SK-N-DZ (cell line): ENCODE results near the gene SENP3.
"Not testable (repeated sequence)": the region's sequence is repeated elsewhere in the genome, so short reads cannot be mapped to it uniquely, and the experiment has no call there.

Experiments used
- DNase-seq: peaks from one replicate; pipeline ENCODE4 v3.0.0-alpha.2; 2015; ENCODE audit warnings: low spot score
- small RNA-seq, 2 experiments: library from RNA; depleted of rRNA; stranded (forward); fragments of <200 nt; gene quantifications; one replicate each; pipeline ENCODE3, GENCODE V24; 2014

Gene SENP3

DNA sequence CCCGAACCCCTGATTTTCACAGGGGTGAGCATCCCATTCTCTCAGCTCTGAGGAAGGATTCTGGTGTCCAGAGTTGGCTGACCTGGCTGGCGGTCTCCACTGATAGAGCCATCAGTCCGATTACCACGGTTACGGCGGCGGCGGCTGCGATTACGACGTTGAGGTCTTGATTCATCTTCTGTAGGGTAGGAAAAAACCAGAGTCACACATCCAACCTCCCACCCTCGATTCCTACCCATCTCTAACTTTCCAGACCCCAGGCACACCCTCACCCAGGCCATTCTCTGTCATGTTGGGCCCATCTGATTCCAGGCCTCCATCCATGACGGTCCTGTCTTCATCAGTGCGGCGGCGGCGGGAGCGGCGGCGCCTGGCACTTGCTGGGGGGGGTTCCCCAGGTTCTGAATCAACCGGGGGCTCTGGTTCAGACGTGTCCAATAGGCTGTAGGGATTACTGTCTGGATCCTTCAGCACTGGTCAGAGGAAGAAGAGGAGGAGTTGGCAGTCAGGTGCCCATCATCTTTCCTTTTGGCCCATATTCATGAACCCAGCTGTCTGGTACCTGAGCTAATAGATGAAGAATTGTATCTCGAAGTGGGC, 30.8 kb downstream of the SENP3 start:
- DNase-seq, result no peak

DNA sequence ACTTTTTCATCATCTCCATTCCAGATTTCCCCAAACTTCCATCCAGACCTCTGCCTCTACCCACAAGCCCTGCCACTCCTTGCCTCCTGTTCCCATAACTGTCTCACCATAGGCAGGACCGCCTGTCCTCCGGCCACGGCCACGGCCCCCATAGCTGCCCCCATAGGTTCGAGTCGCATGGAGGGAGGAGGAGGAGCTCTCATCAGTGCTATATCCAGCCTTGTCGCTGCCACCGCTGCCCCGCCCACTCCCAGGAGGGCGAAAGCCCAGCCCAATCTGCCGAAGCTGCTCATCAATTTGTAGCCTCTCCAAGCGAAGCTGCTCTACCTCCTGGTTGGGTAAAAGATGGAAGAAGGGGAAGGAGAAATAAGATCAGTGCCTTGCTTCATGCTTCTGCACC, 31.6 kb downstream of the SENP3 start:
- DNase-seq, result no peak

DNA sequence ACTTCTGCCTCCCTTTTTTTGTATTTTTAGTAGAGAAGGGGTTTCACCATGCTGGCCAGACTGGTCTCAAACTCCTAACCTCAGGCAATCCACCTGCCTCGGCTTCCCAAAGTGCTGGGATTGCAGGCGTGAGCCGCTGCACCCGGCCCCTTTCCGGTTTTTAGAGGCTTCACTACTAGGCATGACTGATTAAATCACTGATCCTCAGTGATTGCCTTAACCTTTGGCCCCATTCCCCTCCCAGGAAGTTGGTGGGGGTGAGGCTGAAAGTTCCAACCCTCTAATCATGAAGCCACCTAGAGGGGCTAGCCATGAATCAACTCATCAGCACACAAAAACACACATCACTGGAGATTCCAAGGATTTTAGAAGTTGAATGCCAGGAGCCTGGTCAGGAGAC, 35.8 kb downstream of the SENP3 start:
- DNase-seq, result not testable (repeated sequence)

DNA sequence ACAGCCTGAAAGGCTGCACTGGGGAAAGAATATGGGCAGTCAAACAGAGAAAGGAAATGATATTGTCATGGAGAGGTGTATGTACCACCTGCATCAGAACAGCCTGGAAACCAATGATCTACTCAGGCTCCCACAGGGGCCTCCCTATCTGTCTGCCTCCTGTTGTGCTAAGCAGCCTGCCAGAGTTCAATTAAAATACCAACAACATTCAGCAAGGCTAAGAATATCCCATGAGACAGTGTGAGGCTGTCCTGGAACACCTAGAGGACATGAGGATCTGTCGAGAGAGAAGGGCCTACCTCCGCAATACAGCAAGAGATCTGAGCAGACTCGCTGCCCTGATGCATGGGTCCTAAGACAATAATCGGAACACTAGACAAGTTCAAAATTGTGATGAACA, 44.6 kb downstream of the SENP3 start:
- no peak for DNase-seq

DNA sequence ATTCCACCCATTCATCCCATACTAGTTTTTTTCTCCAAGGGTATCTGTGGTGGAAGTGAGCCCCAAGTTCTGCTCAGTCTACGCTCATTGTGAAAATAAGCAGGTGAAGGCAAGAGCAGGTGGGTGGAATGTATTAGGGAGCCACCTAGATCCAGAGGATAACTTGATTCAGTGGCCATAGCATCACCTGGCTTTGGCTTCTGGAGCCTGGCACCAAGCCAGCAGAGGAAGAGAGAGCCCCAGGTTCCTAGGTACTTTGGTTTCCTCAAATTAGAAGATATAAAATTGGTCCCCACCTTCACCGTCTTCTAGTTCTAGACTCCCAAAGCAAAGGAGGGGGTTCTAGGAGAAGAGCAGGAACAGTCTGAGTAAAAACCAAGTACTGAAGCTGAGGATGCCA, 48.9 kb downstream of the SENP3 start:
- no peak for DNase-seq

DNA sequence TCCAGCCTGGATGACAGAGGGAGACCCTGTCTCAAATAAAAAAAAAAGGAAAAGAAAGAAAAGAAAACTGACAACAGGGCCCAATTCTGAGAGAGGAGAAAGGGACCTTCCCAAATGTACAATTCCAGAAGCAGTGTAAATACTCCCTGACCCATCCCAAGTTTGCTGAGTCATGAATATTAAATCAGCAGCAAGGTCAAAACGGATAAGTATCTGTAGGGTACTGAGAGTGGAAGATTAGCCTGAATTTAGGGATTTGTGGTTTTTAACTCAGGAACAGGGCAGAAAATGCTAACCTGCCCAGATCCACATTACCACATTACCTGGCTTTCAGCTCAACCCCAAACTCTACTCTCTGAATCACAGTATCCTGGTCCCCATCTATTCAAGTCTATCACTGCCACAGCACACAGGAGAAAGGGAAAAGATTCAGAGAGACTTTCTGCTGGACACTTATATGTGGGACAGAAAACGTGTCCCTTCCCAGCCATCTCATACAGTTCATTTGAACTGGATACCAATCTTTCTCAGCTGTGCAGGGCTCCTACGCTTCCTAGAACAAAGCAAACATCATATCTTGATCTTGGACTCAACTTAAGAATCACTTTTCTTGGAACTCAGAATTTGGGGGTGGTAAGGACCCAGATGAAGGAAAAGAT, 50.0 kb downstream of the SENP3 start:
- no peak for DNase-seq

DNA sequence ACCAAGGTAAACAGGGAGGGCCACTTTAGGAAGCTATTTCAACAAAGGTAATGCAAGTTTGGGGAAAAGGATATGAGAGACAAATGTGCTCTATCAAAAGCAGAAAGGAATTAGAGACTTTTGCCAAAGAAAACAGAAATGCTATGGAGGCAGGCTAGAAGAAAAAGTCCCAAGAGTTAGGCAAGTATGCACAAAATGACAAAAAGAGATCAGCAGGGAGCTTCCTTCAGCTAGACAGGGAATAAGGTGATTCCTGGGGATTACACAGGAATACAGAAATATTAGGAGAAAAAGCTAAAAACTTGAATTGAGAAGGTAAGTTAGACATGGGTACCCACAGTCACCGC, 50.5 kb downstream of the SENP3 start:
- DNase-seq, result no peak

DNA sequence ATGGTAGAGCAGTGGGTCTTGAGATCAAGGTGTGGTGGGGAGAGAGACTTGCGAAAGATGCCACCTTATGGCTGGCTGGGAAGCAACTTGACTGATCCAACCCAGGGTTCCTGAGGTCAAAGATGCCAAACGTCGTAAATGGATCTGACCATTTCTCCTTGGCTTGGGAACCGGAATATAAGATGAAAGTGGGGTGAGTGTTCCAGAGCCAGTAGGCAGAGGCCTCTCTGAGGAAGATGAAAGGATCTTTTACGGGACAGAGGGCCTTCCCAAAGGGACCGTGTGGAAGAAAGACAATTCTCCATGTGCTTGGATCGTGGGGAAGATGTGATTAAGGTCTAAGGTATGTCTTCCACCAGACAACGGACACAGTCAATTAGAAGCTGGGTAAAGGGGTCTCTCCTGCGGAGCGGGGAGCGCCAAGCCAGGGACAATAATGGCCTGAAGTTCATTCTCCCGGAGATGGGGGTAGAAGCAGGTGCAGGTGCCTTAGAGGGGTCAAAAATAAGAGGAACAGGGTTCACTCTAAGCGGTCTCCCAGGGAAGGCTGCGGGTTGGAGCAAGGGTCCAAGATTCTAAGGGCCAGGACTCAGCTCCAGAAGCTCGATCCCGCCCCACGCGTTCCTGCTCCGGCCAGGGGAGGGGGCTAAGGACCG, 52.2 kb downstream of the SENP3 start:
- DNase-seq, result no peak

DNA sequence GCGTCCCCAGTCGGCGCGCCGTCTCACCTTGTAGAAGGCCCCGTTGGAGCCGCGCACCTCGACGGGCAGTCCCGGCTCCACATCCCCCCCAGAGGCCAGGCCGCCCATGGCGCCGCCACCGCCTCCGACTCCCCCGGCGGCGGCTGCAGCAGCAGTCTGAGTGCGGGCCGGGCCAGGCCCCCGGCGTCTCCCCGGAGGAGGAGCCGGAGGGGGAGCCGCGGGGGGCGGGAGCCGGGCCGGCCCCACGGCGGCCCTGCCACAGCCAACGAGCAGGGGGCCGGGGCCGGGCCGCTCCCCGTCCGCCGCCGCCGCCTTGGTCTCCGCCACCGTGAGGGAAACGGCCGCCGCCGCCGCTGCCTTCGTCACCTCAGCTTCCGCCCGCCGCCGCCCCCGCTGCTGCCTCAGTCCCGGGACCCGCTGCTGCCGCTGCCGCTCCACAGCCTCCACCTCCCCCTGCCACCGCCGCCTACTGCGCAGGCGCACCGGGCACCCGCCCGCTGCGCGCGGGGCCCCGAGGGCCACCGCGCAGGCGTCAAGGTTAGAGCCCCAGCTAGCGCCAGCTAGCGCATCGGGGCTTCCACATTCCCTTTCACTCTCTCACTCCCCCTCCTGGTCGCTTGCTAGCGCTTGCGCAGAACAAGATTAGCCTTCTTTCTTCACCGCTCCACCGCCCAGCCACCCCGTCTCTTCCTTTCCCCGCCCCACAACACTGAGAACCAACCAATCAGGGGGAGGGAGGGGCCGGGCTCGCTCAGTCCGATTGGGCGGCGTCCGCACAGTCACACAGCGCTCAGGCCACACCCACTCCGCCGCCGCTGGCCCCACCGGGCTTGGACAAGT, 52.9 kb downstream of the SENP3 start, which contains the start of gene FXR2:
FXR2 (minus strand) TSS at position 473 of the 840 bp plus-strand sequence; CDS start at position 108, 365 bp downstream.
- DNase-seq, result peak; percentile 100

DNA sequence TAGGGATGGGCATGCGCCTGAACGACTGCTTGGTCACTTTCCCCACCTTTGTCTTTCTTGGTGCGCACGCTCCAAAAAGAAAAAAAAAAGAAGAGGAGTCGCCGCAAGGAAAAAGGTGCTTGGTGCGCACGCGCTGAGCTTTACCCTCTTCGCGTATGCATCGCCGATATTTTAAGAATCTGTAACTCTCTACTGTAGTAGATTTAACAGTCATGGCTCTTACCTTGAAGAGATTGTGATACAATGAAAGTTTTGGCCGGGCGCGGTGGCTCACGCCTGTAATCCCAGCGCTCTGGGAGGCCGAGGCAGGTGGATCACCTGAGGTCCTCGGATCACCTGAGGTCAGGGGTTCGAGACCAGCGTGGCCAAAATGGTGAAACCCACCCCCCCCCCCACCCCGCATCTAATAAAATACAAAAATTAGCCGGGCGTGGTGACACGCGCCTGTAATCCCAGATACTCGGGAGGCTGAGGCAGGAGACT, 53.6 kb downstream of the SENP3 start:
- no peak for DNase-seq

DNA sequence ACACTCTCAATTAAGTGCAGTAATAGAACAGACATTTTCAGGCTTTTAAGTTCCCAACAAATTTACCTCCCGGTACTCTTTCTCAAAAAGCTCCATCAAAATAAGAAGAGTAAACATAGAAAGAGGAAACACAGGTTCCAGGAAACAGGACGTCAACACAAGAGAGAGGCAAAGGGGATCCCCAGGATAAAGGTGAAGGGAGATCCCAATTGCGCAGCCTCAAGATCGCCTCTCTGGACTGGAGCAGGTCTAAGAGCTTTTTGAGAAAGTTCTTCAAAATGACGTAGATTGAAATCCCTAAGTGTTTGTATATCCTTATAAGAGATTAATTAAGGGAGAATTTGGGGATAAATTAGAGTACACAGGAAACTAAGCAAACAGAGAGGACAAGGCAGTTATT, 56.9 kb downstream of the SENP3 start:
- DNase-seq, result no peak

DNA sequence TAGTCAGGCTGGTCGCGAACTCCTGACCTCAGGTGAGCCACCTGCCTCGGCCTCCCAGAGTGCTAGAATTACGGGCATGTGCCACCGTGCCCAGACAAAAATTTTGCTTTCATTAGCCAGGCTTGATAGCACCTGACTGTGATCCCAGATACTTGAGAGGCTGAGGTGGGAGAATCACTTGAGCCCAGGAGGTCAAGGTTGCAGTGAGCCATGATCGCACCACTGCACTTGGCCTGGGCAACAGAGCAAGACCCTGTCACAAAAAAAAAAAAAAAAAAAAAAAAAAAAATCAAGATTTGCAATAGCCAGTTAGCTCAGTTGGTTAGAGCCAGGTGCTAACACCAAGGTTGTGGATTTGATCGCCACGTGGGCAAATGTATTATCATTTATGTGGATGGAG, 59.1 kb downstream of the SENP3 start:
- DNase-seq, result no peak

Small RNA genes within 50 kb of the gene (small RNA-seq; reads per million reads assigned to genes)
- gene CD68 (0 reads per million in 2 experiments), gene RF00019 (0 reads per million in 2 experiments), gene SNORA48 (0 reads per million in 2 experiments), gene SNORD10 (0 reads per million in 2 experiments)
